Stimulated activated CD8-positive, alpha-beta memory T cell treated with anti-CD3 and anti-CD28 coated beads, Interleukin-4, amount 100 ng/mL, for 24 hours (primary cell): ENCODE data around the gene MOB2.
A peak's percentile ranks its signal among the peaks of the same experiment; 100 is the strongest.
"Not testable (repeated sequence)": the region's sequence is repeated elsewhere in the genome, so short reads cannot be mapped to it uniquely, and the experiment has no call there.

Experiments used
- DNase-seq: peaks from one replicate; pipeline ENCODE4 v3.0.0-alpha.2; 2020; ENCODE audit warnings: low read depth

Gene MOB2

DNA sequence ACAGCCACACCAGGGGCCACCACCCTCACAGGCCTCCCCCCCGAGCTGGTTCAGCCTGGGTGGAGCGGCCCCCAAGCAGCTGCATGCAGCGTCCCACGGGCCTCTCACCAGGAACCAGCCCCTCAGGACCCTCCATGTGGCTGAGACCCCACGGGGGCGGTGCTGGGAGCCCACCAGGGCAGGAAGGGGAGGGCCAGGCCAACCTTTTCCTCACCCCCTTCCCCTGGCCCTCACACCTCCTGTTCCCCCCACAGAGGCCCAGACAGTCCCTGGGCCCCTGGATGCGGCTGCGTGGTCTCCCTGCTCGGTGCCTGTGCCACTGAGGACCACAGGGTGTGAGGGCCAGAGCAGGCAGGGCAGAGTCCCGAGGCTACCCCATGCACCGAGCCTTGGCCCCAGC lies 46.5 kb downstream of the MOB2 start:
- no peak for DNase-seq

DNA sequence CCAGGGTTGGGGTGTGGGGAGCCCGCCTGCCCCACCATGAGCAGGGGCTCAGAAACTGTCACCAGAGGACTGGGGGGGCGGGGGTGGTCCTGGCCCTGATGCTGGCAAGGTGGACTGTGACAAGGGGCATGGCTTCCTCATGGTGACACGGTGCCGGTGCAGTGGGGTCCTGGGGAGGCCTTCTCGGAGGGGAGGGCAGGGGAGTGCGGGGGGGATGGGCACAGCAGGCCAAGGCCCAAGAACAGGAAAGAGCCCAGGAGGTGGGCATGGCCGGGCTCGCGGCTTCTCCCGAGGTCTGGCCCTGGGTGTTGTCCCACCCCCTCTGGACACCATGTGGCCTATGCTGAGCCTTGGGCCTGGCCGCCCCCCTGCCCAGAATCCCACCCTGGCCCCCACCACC lies 47.2 kb downstream of the MOB2 start:
- DNase-seq = no peak

- no peak for DNase-seq
These were observed 47.6 kb downstream of the MOB2 start for GRCh38 chr11:1438967-1439330.

- no peak for DNase-seq
These were observed 48.2 kb downstream of the MOB2 start for GRCh38 chr11:1438261-1438966.

GRCh38 chr11:1437500-1437899 lies 49.1 kb downstream of the MOB2 start:
- no peak for DNase-seq

GRCh38 chr11:1436468-1437039 lies 50.0 kb downstream of the MOB2 start:
- no peak for DNase-seq

DNA sequence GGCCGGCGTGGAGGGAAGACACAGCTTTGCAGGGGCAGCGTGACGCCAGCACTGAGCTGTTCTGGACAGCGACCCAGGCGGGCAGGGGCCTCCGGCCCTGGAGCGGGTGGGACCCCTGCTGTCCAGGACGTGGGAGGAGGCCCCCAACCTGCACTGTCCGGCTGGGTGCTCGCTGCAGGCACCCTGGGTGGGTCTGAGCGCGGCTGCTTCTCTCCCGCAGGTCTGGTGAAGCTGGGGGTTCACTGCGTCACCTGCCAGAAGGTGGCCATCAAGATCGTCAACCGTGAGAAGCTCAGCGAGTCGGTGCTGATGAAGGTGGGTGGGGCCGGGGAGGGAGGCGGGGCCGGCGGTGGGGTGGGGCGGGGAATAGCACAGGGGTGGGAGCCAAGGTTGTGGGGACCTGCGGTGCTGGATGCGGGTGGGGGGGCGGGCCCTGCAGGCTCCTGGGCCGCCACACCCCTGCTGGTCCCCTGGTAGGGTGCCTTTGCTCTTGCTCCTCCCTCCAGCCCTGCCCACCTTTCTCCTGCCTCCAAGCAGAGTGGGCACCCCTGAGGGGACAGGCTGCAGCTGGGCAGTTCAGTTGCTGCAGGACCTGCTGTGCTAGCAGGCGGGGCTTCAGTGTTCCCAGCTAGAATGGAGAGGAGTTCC lies 50.6 kb downstream of the MOB2 start:
- DNase-seq = peak; percentile 1

DNA sequence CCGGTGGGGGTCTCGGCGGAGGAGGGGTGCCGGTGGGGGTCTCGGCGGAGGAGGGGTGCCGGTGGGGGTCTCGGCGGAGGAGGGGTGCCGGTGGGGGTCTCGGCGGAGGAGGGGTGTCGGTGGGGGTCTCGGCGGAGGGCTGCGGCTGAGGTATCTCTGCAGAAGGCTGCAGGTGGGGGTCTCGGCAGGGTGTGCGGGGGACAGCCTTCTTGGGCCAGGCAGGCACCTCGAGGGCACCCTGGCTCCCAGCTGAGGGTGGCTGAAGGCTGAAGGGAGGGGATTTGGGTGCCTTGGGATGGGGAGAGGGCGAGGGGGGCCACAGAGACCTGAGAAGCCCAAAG lies 51.1 kb downstream of the MOB2 start:
- not testable (repeated sequence) for DNase-seq

DNA sequence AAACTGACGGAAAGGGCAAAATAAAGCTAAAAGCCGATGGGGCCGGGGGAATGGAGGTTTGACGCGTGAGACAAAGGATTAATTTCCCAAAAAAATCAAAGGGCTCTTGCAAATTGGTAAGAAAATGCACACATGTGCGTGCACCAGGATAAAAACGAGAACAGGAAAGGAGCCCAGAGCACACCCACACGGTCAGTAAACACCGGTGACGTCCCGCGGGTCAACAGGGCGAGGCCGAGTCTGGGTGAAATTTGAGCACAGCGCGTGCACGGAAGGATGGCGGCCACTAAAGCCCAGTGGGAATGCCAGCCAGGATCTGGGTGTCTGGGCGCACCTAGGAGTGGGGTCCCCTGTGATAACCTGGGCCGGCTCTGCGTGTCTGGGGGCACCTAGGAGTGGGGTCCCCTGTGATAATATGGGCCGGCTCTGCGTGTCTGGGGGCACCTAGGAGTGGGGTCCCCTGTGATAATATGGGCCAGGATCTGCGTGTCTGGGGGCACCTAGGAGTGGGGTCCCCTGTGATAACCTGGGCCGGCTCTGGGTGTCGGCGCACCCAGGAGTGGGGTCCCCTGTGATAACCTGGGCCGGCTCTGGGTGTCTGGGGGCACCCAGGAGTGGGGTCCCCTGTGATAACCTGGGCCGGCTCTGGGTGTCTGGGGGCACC lies 52.5 kb downstream of the MOB2 start:
- no peak for DNase-seq

DNA sequence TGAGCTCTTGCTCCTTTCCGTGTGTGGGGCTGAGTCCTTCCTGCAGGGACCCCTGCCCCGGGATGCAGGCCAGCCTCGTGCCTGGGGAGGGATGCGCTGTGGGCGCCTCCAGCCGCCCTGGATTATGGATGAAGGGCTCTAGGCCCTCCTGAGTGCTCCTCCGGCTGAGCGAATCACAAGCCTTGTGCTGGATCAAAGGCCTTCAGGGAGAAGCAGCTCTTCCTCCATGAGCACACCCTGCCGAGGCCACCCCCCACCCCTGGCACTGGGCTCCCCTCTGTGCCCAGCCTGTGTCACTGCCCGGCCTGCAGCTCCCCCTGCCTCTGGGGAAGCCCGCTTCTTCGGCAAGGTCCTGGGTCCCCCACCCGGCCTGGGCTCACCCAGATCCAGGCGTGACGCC lies 53.0 kb downstream of the MOB2 start:
- no peak for DNase-seq

GRCh38 chr11:1428762-1429316 lies 57.7 kb downstream of the MOB2 start:
- no peak for DNase-seq

DNA sequence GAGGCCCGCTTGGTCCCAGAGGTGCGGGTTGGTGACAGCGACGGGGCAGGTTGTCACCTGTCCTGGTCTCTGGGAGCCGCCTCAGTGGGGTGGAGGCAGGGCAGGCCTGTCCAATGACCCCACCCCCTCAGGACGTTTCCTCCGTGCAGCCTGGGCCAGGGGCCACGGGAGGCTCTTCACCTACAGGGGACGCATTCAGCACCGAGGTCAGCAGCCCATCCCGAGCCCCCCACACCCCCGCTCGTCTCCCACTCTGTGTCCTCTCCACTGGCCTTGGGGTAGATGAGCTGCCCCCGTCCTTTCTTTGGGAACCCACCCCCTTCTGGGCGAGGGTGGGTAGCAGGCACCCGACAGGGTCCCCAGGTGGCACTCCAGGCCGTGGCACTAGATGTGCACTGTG lies 61.1 kb downstream of the MOB2 start:
- no peak for DNase-seq

DNA sequence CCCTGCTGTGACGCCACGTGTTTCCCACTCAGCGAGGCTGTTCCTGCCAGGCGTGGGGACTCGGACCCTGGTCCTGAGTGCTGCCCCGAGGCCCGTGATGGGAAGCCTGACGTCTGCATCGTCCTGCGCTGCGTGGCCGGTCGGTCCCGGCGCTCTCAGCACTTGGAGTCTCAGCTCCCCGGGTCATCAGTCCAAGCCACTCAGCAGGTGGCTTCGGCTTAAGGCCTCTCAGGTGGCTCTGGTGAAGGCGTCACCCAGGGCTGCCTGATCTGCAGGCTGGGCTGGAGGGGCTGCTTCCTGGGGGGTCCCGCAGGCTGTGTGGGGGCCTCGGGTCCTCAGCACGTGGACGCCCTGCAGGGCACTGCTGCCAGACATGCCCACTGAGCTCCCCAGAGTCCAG lies 61.6 kb downstream of the MOB2 start:
- DNase-seq = no peak

GRCh38 chr11:1423406-1423805 lies 63.2 kb downstream of the MOB2 start:
- not testable (repeated sequence) for DNase-seq

- no peak for DNase-seq
These were observed 63.6 kb downstream of the MOB2 start for GRCh38 chr11:1422981-1423380.

DNA sequence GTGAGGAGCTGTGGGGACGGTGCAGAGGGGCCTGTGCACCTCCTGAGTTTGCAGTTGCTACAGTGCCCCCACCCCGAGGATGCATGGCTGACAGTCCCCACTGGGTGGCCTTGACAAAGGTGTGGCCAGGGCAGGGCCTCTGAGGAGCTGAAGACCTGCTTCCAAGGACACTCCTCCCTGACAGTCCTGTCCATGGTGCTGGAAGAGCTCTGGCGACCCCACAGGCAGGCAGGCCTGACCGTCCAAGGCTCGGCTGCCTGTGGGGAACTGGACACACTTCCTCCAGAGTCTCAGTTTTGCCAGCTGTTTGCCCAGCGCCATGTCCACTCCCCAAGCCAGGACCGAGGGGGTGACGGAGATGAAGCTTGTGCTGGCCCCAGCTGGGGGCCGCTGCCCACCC lies 64.1 kb downstream of the MOB2 start:
- DNase-seq = no peak

DNA sequence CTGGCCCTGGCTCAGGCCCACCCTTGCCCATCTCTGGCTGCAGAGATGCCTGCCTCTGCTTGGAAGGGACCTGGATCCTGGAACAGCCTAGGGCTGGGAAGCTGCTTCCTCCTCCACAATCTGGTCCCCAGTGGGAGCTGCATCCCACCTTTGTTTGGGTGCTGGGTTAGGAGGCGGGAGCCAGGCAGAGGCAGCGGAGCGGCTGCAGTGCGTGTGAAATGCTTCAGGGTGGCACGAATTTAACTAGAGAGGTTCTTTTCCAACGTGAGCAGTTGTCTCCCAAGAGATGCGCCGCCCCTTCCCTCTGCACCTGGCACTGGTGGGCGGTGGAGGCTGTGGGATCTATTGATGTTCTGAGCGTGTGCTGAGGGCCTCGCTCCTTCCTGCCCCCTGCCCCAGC lies 65.3 kb downstream of the MOB2 start:
- DNase-seq = no peak

DNA sequence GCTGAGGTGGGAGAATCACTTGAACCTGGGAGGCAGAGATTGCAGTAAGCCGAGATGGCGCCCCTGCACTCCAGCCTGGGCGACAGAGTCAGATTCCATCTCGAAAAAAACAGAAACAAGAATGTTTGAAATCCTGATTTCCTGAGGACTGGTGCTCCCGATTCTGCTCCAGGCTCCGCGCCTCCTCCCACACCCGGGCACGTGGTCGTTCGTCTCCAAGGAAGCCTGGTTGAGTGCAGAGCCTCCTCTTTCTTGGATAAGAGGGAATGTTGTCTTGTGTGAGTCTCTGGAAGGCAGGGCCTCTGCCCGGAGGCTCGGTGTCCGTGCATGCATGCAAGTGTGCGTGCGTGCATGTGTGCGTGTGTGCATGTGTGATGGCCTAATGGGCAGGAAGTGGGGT lies 66.8 kb downstream of the MOB2 start:
- DNase-seq = no peak
